ENCODE data around the gene ASXL1.
"Not testable (repeated sequence)": the region's sequence is repeated elsewhere in the genome, so short reads cannot be mapped to it uniquely, and the experiment has no call there.

Gene ASXL1

DNA sequence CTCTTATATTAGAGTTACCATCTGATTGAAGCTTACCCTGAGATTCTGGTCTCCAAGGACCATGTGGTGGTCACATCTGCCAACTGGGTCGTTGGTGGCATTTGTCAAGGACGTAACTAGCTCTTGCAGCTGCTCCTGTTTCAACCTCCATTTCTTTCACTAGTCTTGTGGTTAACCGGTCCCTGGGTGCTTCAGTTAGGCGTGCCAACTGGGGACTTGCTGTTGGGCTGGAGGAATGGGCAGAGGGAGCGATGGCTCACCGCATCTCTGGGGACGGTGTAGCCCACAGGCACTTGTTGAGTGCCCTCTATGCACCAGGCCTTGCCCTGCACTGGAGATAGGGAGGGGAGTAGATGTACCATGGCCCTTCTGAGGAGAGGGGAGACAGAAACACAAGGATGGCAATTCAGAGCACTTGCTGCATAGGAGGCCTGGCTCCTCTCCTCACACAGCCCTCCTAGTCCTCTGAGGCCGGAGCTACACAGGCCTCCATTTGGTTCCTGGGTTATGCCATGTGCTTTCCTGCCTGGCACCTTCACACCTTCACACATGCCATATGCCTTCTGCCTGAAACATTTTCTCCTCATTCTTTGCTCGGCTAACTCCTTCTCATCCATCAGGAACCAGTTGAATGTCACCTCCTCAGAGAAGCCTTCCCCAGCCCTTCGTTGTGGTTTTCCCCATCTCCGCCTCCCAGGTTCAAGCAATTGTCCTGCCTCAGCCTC lies 20.0 kb upstream of the ASXL1 start:
- no peak for DNase-seq

- no peak for DNase-seq
Measured at GRCh38 chr20:32338665-32339064, 19.5 kb upstream of the ASXL1 start.

GRCh38 chr20:32339116-32339515 lies 19.0 kb upstream of the ASXL1 start:
- DNase-seq, result no peak

DNA sequence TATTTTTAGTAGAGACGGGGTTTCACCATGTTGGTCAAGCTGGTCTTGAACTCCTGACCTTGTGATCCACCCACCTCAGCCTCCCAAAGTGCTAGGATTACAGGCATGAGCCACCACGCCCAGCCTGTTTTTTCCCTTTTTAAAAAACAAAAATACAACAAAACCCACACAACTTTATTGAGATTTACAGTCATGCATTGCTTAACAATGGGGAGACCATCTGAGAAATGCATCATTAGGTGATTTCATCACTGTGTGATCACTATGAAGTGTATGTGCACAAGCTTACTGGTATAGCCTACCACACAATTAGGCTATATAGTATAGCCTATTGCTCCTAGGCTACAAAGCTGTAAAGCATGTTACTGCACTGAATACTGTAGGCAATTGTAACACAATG lies 17.1 kb upstream of the ASXL1 start:
- DNase-seq, result not testable (repeated sequence)

- no peak for DNase-seq
Measured at GRCh38 chr20:32343439-32343838, 14.7 kb upstream of the ASXL1 start.

- no peak for DNase-seq
Measured at GRCh38 chr20:32344835-32345506, 13.2 kb upstream of the ASXL1 start.

GRCh38 chr20:32348207-32348606 lies 9.9 kb upstream of the ASXL1 start:
- no peak for DNase-seq

GRCh38 chr20:32350421-32350820 lies 7.7 kb upstream of the ASXL1 start:
- no peak for DNase-seq

GRCh38 chr20:32352121-32352720 lies 5.9 kb upstream of the ASXL1 start:
- no peak for DNase-seq

DNA sequence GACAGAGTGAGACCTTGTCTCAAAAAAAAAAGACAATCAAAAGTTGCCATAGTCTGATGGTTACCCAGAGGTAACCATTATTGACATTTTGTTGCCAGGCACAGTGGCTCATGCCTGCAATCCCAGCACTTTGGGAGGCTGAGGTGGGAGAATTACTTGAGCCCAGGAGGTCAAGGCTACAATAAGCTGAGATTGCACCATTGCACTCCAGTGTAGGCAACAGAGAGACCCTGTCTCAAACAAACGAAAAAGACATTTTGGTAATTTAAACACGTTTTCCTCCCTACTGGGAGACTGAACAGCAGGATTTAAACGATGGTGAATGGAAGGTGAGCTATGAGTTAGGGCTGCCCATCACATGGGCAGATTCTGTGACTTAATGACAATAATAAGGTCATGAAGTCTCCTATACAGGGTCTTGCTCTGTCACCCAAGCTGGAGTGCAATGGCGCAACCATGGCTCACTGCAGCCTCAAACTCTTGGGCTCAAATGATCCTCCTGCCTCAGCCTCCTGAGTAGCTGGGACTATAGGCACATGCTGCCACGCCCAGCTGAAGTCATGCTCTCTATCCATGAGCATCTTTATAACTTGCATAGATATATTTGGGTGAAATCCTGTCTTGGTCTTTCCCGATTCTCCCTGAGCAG lies 4.2 kb upstream of the ASXL1 start:
- DNase-seq, result no peak

- DNase-seq, result no peak
Measured at GRCh38 chr20:32354592-32355416, 3.3 kb upstream of the ASXL1 start.

DNA sequence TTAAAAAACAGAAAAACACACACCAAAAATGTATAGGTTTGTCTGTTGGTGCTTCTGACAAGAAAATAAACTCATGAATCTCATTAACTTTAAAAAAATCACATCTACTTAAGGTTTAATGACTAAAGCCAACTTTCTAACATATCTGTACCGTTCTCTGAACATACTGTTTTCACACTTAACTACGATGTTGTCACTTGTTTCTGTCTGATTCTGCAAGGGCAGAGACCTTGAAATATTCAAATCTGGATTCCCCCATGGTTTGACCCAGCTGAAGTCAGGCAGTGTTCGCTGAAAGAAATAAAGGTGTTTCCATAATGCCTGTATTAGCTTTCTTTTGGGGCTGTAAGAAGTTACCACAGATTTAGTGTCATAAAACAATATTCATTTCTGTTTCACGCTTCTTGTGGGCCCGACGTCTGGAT lies 2.7 kb upstream of the ASXL1 start:
- no peak for DNase-seq

DNA sequence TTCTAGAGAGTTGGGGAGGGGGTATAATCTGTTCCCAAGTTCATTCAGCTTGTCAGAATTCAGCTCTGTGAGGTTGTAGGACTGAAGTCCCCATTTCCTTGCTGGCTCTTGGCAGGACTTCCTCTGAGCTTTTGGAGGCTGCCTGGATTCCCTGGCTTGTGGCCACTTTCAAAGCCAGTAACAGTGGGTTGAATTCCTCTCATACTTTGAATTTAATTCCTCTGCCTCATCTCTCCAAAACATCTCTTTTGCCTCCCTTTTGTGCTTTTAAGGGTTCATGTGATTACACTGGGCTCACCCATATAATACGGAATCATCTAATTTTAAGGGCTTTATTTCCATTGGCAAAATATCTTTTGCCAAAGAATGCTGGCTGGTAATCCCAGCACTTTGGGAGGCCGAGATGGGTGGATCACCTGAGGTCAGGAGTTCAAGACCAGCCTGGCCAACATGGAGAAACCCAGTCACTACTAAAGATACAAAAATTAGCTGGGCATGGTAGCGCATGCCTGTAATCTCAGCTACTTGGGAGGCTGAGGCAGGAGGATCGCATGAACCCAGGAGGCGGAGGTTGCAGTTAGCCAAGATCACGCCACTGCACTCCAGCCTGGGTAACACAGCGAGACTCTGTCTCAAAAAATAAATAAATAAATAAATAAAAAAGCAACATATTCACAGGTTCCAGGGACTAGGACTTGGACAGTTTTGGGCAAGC lies 2.1 kb upstream of the ASXL1 start:
- not testable (repeated sequence) for DNase-seq

- no peak for DNase-seq
Measured at GRCh38 chr20:32356622-32357374, 1.3 kb upstream of the ASXL1 start.

- no peak for DNase-seq
Measured at GRCh38 chr20:32357375-32357868, 709 bp upstream of the ASXL1 start.

GRCh38 chr20:32358632-32358882 lies 426 bp downstream of the ASXL1 start:
- no peak for DNase-seq

- peak; percentile 86 for DNase-seq
Measured at GRCh38 chr20:32358883-32359632, 927 bp downstream of the ASXL1 start.

- DNase-seq, result no peak
Measured at GRCh38 chr20:32359633-32360332, 1.7 kb downstream of the ASXL1 start.

DNA sequence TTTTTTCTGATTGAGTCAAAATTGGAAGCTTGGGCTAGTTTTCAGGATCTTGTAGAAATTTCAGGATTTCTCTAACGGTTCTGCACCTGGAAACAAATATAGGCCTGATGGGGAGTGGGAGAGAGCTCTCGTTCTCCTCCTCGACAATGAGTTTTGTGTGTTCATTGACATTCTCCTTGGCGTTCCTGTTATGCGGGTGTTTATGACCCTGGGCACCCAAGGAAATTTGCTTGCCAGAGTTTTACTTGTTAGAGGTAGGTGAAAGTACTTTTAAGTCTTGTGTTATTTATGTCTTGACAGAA lies 2.2 kb downstream of the ASXL1 start:
- DNase-seq, result no peak

DNA sequence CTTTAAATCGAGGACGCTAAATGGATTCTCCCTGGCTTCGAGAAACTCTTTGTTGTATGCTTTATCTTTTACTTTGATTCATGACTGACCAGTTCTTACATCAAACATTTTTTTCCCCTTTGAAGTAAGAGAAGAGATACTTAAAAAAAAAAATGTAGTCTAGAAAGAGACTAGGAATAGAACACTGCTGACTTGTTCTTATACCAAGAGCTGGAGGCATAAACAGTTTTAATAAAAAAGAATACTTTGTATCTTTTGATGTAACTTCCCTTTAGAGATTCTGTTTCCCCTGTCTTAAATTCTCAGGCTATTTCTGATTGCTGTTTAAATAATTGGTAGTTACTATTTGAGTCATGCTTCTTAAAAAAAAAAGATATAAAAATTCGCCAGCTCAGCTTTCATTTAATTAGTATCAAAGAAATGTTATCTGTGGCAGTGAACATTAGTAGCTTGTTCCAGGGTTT lies 4.8 kb downstream of the ASXL1 start:
- no peak for DNase-seq
